HG03432 (cell line): Measurements from ENCODE around the gene PTPRCAP.
"Not testable (repeated sequence)": the region's sequence is repeated elsewhere in the genome, so short reads cannot be mapped to it uniquely, and the experiment has no call there.

Experiments used
- ATAC-seq: cut with Tn5 transposase; IDR thresholded peaks from one replicate; pipeline ENCODE4 v1.9.1; 2021; ENCODE audit warnings: mild to moderate bottlenecking, moderate library complexity; ENCODE audit not compliant: unreplicated experiment

PTPRCAP gene, protein sequence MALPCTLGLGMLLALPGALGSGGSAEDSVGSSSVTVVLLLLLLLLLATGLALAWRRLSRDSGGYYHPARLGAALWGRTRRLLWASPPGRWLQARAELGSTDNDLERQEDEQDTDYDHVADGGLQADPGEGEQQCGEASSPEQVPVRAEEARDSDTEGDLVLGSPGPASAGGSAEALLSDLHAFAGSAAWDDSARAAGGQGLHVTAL

DNA sequence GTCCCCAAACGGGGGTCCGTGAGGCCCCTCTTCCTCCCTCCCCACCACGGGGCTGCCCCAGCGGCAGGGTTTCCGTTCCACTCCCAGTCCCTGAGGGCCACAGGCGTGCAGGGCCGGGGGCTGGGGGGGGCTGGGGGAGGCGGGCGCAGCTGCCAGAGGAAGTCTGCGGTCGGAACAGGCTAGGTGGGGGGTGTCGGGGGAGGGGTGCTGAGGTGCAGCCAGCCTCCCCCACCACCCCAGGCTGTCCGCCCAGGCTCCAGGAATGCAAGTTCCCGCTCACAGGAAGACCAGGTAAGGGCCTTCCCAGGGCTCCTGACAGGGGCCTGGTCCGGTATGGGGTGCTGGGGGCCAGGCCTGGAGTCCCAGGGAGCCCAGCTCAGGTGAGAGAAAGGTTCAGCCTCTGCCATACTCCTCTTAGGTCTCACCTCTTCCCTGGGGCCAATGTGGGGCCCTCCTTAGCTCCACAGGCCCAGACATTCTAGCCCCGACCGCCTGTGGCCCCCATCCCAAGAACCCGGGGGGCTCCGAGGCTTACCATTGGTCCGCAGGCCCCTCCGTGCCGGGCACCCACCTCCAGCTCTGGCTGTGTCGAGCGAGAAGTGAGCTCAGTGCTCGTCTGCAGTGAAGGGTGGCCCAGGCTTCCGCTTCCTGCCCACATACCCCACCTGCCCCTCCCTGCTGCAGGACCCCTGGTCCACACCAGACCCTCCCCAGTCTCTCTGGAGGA lies at the start of gene PTPRCAP:
Gene PTPRCAP (minus strand): TSS at position 601 of the 727 bp plus-strand sequence. CDS start 63 bp downstream, at position 538.
- ATAC-seq, result no peak

DNA sequence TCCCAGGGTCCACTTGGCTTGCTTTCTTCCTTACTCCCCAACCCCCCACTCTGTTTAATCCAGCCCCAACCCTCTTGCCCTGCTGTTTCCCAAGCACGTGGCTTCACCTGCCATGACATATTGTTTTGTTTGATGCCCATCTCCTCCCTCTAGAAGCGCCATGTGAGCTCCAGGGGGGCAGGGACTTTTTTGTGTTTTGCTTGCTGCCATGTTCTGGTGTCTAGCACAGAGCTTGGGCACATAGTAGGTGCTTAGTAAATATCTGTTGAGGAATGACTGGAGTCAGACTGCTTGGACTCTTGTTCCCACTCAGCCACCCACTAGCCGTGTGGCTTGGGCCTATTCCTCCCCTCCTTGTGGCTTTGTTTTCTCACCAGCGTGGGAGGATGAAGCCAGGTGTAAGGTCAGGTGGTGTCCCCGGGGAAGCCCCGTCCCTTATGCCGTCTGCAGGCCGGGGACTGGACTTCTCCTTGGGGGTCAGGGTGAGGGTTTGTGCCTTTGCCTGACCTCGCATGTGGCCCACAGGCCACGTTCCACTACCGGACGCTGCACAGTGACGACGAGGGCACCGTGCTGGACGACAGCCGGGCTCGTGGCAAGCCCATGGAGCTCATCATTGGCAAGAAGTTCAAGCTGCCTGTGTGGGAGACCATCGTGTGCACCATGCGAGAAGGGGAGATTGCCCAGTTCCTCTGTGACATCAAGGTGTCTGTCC lies 49.2 kb upstream of the PTPRCAP start:
- peak; percentile 23 for ATAC-seq

DNA sequence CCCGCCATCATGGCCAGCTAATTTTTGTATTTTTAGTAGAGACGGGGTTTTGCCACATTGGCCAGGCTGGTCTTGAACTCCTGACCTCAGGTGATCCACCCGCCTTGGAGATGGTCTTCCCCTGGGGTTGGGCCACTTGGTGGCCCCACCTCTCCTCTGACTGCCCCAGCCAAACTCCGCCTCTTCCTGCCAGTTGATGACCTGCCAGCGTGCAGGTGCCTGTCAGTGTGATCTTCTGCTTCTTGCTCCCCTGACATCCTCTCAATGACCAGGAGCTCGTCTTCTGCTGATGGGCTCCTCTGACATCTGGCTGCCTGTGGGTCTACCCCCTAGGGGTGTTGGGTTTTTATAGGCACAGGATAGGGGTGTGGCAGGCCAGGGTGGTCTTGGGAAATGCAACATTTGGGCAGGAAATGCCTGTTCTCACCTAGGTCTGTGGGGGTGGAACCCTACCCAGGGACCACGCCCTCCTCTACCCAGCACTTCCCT lies 48.4 kb upstream of the PTPRCAP start:
- ATAC-seq, result not testable (repeated sequence)

DNA sequence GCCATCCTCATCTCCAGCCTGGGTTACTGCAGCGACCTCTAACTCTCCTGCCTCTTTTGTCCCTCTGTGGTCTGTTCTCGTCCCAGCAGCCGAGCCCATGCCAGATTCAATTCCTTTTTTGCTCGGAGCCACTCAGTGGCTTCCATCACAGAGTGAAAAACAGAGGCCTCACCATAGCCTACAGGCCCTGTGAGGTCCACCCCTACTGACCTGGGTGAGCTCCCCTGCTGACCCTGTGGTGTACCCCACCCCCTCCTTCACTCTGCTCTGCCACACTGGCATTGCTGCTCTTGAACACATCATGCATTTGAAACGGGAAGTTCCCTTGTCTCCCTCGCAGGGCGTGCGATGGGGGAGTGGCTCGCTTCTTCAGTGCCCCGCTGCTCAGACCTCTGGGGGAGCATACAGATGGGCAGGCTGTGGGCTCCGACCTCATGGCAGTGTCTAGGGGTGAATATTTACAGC lies 47.4 kb upstream of the PTPRCAP start:
- ATAC-seq, result no peak

- no peak for ATAC-seq
Observed at GRCh38 chr11:67483831-67484665, 46.6 kb upstream of the PTPRCAP start.

- ATAC-seq, result peak; percentile 73
Observed at GRCh38 chr11:67482827-67483798, 45.6 kb upstream of the PTPRCAP start, which contains the start of gene AIP. TSS of gene AIP (plus strand) at chr11:67483026. CDS start at chr11:67483159, 133 bp downstream.

DNA sequence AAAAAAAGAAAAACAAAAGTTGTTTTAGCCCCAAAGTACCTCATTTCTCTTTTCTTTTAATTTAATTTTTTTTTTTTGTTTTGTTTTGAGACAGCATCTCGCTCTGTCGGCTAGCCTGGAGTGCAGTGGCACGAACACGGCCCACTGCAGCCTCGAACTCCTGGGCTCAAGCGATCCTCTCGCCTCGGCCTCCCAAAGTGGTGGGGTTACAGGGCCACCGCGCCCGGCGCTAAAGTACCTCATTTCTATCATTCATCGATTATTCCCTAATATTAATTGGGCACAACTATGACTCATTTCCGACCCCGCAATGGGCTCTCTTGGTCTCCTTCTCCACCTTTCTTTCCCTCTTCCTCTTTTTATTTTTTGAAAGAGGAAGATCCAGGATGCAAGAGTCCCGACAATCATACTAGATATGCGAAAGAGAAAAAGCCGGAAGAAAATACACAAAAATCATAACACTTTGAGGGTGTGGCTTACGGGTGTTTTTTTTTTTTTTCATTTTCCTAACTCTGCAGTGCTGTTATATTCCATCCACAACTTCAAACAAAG lies 44.9 kb upstream of the PTPRCAP start:
- no peak for ATAC-seq

DNA sequence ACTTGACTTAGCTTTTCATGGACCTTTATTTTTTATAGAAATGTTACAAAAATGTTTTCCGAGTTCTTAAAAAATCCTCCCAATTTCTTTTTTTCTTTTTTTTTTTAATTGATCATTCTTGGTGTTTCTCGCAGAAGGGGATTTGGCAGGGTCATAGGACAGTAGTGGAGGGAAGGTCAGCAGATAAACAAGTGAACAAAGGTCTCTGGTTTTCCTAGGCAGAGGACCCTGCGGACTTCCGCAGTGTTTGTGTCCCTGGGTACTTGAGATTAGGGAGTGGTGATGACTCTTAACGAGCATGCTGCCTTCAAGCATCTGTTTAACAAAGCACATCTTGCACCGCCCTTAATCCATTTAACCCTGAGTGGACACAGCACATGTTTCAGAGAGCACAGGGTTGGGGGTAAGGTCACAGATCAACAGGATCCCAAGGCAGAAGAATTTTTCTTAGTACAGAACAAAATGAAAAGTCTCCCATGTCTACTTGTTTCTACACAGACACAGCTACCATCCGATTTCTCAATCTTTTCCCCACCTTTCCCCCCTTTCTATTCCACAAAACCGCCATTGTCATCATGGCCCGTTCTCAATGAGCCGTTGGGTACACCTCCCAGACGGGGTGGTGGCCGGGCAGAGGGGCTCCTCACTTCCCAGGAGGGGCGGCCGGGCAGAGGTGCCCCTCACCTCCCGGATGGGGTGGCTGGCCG lies 40.0 kb upstream of the PTPRCAP start:
- ATAC-seq, result not testable (repeated sequence)

- not testable (repeated sequence) for ATAC-seq
Observed at GRCh38 chr11:67476692-67477091, 39.2 kb upstream of the PTPRCAP start.

- ATAC-seq, result no peak
Observed at GRCh38 chr11:67472882-67473281, 35.4 kb upstream of the PTPRCAP start.

DNA sequence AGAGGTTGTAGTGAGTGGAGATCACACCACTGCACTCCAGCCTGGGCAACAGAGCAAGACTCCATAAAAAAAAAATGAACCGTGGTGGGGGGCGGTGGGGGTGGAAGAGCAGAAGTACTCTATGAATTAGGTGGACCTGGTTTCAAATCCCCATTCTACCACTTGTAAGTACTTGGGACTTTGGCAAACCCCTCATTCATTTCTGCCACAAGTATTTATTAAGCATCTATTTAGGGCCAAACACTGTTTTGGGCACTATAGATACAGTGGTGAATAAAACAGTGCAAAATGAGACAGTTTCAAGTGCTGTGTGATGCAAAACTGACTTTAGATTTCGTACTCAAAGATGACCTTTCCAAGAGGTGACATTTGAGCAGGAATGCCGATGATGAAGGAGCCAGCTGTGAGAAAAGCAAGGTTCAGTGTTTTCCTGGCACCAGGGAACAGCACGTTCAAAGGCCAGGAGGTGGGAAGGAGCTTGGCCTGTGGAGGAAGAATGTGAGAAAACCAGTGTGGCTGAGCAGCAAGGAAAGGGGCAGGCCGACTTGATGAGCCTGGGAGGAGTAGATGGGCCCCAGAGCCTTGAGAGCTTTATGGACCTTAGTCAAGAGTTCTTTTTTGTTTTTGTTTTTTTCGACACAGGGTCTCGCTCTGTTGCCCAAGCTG lies 33.0 kb upstream of the PTPRCAP start:
- no peak for ATAC-seq

DNA sequence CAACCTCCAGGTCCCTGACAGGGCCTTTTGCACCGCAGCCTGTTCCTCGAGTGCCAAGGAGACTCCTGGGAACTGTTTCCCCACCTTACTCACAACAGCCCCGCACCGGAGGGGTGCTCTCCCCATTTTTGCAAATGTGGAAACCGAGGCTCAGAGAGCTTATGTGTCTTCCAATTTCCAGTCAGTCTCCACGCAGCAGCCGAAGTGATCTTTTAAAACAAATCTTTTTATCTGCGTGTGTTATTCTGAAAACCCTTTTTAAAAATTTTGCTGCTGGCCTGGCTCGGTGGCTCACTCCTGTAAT lies 32.0 kb upstream of the PTPRCAP start:
- no peak for ATAC-seq

- peak; percentile 70 for ATAC-seq
Observed at GRCh38 chr11:67468759-67469507, 31.5 kb upstream of the PTPRCAP start, which contains the start of gene TMEM134. TSS of gene TMEM134 (minus strand) at chr11:67469251. CDS start at chr11:67469192, 59 bp downstream.

GRCh38 chr11:67468456-67468758 lies 30.9 kb upstream of the PTPRCAP start:
- peak; percentile 1 for ATAC-seq

- no peak for ATAC-seq
Observed at GRCh38 chr11:67468056-67468455, 30.6 kb upstream of the PTPRCAP start.

GRCh38 chr11:67466962-67467771 lies 29.7 kb upstream of the PTPRCAP start:
- no peak for ATAC-seq

- ATAC-seq, result no peak
Observed at GRCh38 chr11:67466367-67466766, 28.9 kb upstream of the PTPRCAP start.
